ENCODE data around the gene AMH.
A peak's percentile ranks its signal among the peaks of the same experiment; 100 is the strongest.

The AMH gene

GRCh38 chr19:2207991-2208860, 40.9 kb upstream of the AMH start:
- Histone ChIP-seq H3K27ac (peak overlapping the region in 1 of 2 donors; percentile 7), H3K4me3 (no peak overlapping the region)
- TF ChIP-seq CTCF (IDR thresholded peaks at IDR 0.05) = no peak
- no peak for DNase-seq (ENCODE audit: low spot score)

- TF ChIP-seq CTCF (IDR thresholded peaks at IDR 0.05) = no peak
- H3K27ac ChIP-seq = no peak overlapping the region
These were observed 40.1 kb upstream of the AMH start for GRCh38 chr19:2208975-2209374.

GRCh38 chr19:2209408-2209807, 39.7 kb upstream of the AMH start:
- DNase-seq (ENCODE audit: low spot score) = no peak
- TF ChIP-seq CTCF (IDR thresholded peaks at IDR 0.05) = no peak
- Histone ChIP-seq H3K4me3 (no peak overlapping the region), H3K27ac (no peak overlapping the region)

More at GRCh38 chr19:2208975-2209374, 40.1 kb upstream of the AMH start:
- no peak for DNase-seq (ENCODE audit: low spot score)
- H3K4me3 ChIP-seq = no peak overlapping the region

- no peak for DNase-seq (ENCODE audit: low spot score)
- TF ChIP-seq CTCF (IDR thresholded peaks at IDR 0.05) = no peak
- H3K4me3 ChIP-seq = no peak overlapping the region
- no peak overlapping the region for H3K27ac ChIP-seq
These were observed 38.9 kb upstream of the AMH start for GRCh38 chr19:2210206-2210605.

GRCh38 chr19:2210987-2211740, 38.0 kb upstream of the AMH start:
- no peak overlapping the region for H3K4me3 ChIP-seq
- no peak overlapping the region for H3K27ac ChIP-seq
- DNase-seq (ENCODE audit: low spot score) = no peak
- no peak for TF ChIP-seq CTCF (IDR thresholded peaks at IDR 0.05)

GRCh38 chr19:2212861-2213711, 36.0 kb upstream of the AMH start:
- TF ChIP-seq CTCF (IDR thresholded peaks at IDR 0.05) = no peak
- Histone ChIP-seq H3K4me3 (no peak overlapping the region), H3K27ac (no peak overlapping the region)
- no peak for DNase-seq (ENCODE audit: low spot score)

Data from coronary artery (tissue), 2 donors.